HUES6 (cell line): ENCODE data around the gene RNASE1.
"Not testable (repeated sequence)": the region's sequence is repeated elsewhere in the genome, so short reads cannot be mapped to it uniquely, and the experiment has no call there.

Experiments
- H3K27ac ChIP-seq: 2 replicates; pipeline ENCODE4 v1.7.0; 2013; ENCODE audit warnings: low read depth, mild to moderate bottlenecking, low read length, inconsistent platforms
- H3K27me3 ChIP-seq: 2 replicates; pipeline ENCODE4 v1.6.1; 2013; ENCODE audit warnings: low read length; ENCODE audit not compliant: control insufficient read depth, insufficient read depth
- H3K36me3 ChIP-seq: 2 replicates; pipeline ENCODE4 v1.6.1; 2013; ENCODE audit warnings: low read length; ENCODE audit not compliant: control insufficient read depth, insufficient read depth
- H3K4me1 ChIP-seq: 2 replicates; pipeline ENCODE4 v1.6.1; 2013; ENCODE audit warnings: low read length; ENCODE audit not compliant: control insufficient read depth, insufficient read depth
- H3K4me3 ChIP-seq: 2 replicates; pipeline ENCODE4 v1.5.1; 2013; ENCODE audit warnings: low read depth, low read length
- H3K9ac ChIP-seq: one replicate; pipeline ENCODE4 v1.6.1; 2013; ENCODE audit warnings: mild to moderate bottlenecking, low read length
- H3K9me3 ChIP-seq: 2 replicates; pipeline ENCODE4 v1.6.1; 2013; ENCODE audit warnings: low read depth, low read length; ENCODE audit not compliant: control insufficient read depth, insufficient read depth

The RNASE1 gene

GRCh38 chr14:20827326-20827725 lies 24.7 kb upstream of the RNASE1 start:
- Histone ChIP-seq H3K4me3 (peak overlapping the region; percentile 68), H3K9me3 (0 out of 2 replicates have a peak, but pooled peaks cover 2% of the 10 kb centered on the region), H3K36me3 (peaks cover 6% of the 10 kb centered on the region; the same call in 1 of the 2 replicates), H3K27me3 (no peaks in the 10 kb centered on the region), H3K4me1 (0 out of 2 replicates have a peak, but pooled peaks cover 4% of the 10 kb centered on the region), H3K27ac (peak overlapping the region; percentile 42; the same call in 1 of the 2 replicates), H3K9ac (peak overlapping the region; percentile 88)

GRCh38 chr14:20826666-20827065 lies 24.0 kb upstream of the RNASE1 start:
- peak overlapping the region; percentile 88 for H3K9ac ChIP-seq
- not testable (repeated sequence) for H3K4me1 ChIP-seq, H3K27me3 ChIP-seq, H3K9me3 ChIP-seq
- peak overlapping the region; percentile 47; the same call in 1 of the 2 replicates for H3K27ac ChIP-seq
- peak overlapping the region; percentile 68 for H3K4me3 ChIP-seq
- H3K36me3 ChIP-seq: peaks cover 10% of the 10 kb centered on the region; the same call in 1 of the 2 replicates

GRCh38 chr14:20823859-20824258 lies 21.2 kb upstream of the RNASE1 start:
- Histone ChIP-seq H3K4me1 (peaks cover 15% of the 10 kb centered on the region), H3K36me3 (peaks cover 10% of the 10 kb centered on the region; the same call in 1 of the 2 replicates), H3K27me3 (no peaks in the 10 kb centered on the region)

GRCh38 chr14:20821521-20822108 lies 19.0 kb upstream of the RNASE1 start:
- H3K27ac ChIP-seq, H3K4me3 ChIP-seq, H3K9me3 ChIP-seq, H3K27me3 ChIP-seq, H3K9ac ChIP-seq: not testable (repeated sequence)
- H3K4me1 ChIP-seq: peaks cover 27% of the 10 kb centered on the region
- H3K36me3 ChIP-seq: peaks cover 10% of the 10 kb centered on the region; the same call in 1 of the 2 replicates

More at GRCh38 chr14:20823859-20824258, 21.2 kb upstream of the RNASE1 start:
- H3K4me3 ChIP-seq: no peak overlapping the region
- H3K9ac ChIP-seq: no peak overlapping the region
- H3K27ac ChIP-seq: no peak overlapping the region
- H3K9me3 ChIP-seq: peaks cover 5% of the 10 kb centered on the region

- H3K36me3 ChIP-seq: peaks cover 10% of the 10 kb centered on the region; the same call in 1 of the 2 replicates
- no peaks in the 10 kb centered on the region for H3K27me3 ChIP-seq
- H3K4me1 ChIP-seq: peaks cover 27% of the 10 kb centered on the region
- no peak overlapping the region for H3K4me3 ChIP-seq
- peaks cover 3% of the 10 kb centered on the region for H3K9me3 ChIP-seq
- H3K9ac ChIP-seq: no peak overlapping the region
- H3K27ac ChIP-seq: peak overlapping the region; percentile 50
These were observed 17.6 kb upstream of the RNASE1 start for GRCh38 chr14:20820063-20820904.

GRCh38 chr14:20818861-20819260 lies 16.2 kb upstream of the RNASE1 start:
- Histone ChIP-seq H3K36me3 (peaks cover 6% of the 10 kb centered on the region; the same call in 1 of the 2 replicates), H3K4me1 (peaks cover 25% of the 10 kb centered on the region), H3K27ac (no peak overlapping the region), H3K27me3 (no peaks in the 10 kb centered on the region), H3K9ac (no peak overlapping the region), H3K4me3 (no peak overlapping the region), H3K9me3 (peaks cover 3% of the 10 kb centered on the region)

GRCh38 chr14:20815946-20816345 lies 13.3 kb upstream of the RNASE1 start:
- not testable (repeated sequence) for H3K4me3 ChIP-seq, H3K27me3 ChIP-seq, H3K9ac ChIP-seq, H3K9me3 ChIP-seq, H3K27ac ChIP-seq, H3K36me3 ChIP-seq
- H3K4me1 ChIP-seq: peaks cover 20% of the 10 kb centered on the region

GRCh38 chr14:20811986-20812975 lies 9.6 kb upstream of the RNASE1 start:
- H3K36me3 ChIP-seq: no peaks in the 10 kb centered on the region
- H3K9me3 ChIP-seq: no peaks in the 10 kb centered on the region
- no peak overlapping the region for H3K27ac ChIP-seq
- H3K4me3 ChIP-seq: no peak overlapping the region
- peaks cover 8% of the 10 kb centered on the region for H3K4me1 ChIP-seq
- no peaks in the 10 kb centered on the region for H3K27me3 ChIP-seq
- no peak overlapping the region for H3K9ac ChIP-seq

- Histone ChIP-seq H3K9ac (no peak overlapping the region), H3K27ac (no peak overlapping the region), H3K4me1 (peaks cover 11% of the 10 kb centered on the region), H3K9me3 (no peaks in the 10 kb centered on the region), H3K4me3 (no peak overlapping the region), H3K36me3 (no peaks in the 10 kb centered on the region), H3K27me3 (no peaks in the 10 kb centered on the region)
These were observed 7.3 kb upstream of the RNASE1 start for GRCh38 chr14:20809917-20810316.

- Histone ChIP-seq H3K4me3 (no peak overlapping the region), H3K4me1 (peaks cover 19% of the 10 kb centered on the region), H3K9me3 (no peaks in the 10 kb centered on the region), H3K36me3 (no peaks in the 10 kb centered on the region), H3K9ac (no peak overlapping the region), H3K27me3 (no peaks in the 10 kb centered on the region), H3K27ac (no peak overlapping the region)
These were observed 5.5 kb upstream of the RNASE1 start for GRCh38 chr14:20808162-20808483.
